GM12878 (cell line): Measurements from ENCODE around the gene NUDT22. TPM values are rescaled to one million over a fixed set of nuclear protein-coding genes. Genes with fewer than 3 reads are reported as not detected.

Experiments
- CEBPB ChIP-seq, 2 experiments: fragments of 150-350 bp in 1 of 2; IDR thresholded peaks; 2 replicates each; pipeline ENCODE4 v1.6.1; 2012 to 2014; ENCODE audit warnings: low read depth in 2 of 2, low read length in 2 of 2, borderline replicate concordance in 1 of 2, inconsistent platforms in 1 of 2
- FOXK2 ChIP-seq: fragments of 450-650 bp; IDR thresholded peaks from 2 replicates; pipeline ENCODE4 v1.6.1; 2017; ENCODE audit warnings: mild to moderate bottlenecking, moderate library complexity
- HCFC1 ChIP-seq: fragments of 150-350 bp; IDR thresholded peaks from 2 replicates; pipeline ENCODE4 v1.6.1; 2014; ENCODE audit warnings: low read length
- KLF5 ChIP-seq: fragments of 450-650 bp; IDR thresholded peaks from 2 replicates; pipeline ENCODE4 v1.6.1; 2014; ENCODE audit warnings: mild to moderate bottlenecking; ENCODE audit not compliant: partially characterized antibody
- RAD51 ChIP-seq: fragments of 450-650 bp; IDR thresholded peaks from 2 replicates; pipeline ENCODE4 v1.6.1; 2016; ENCODE audit warnings: moderate library complexity, mild to moderate bottlenecking, inconsistent platforms
- RELA ChIP-seq: fragments of 450-650 bp; IDR thresholded peaks from 2 replicates; pipeline ENCODE4 v1.8.0; 2014; ENCODE audit warnings: borderline replicate concordance; ENCODE audit not compliant: partially characterized antibody
- SREBF2 ChIP-seq: IDR thresholded peaks from 2 replicates; pipeline ENCODE4 v1.6.1; 2012; ENCODE audit warnings: mild to moderate bottlenecking, low read length
- SRF ChIP-seq, 2 experiments: IDR thresholded peaks; 2 replicates each; pipeline ENCODE4 v1.6.1; 2011; ENCODE audit warnings: low read depth in 2 of 2, low read length in 2 of 2, mild to moderate bottlenecking in 1 of 2, moderate library complexity in 1 of 2
- polyA plus RNA-seq, 11 experiments: library from polyadenylated mRNA; depleted of rRNA in 4 of 11; unstranded in 6 of 11; stranded (reverse) in 5 of 11; fragments of >200 nt; fragmentation: Nextera tagmentation in 4 of 11; fragmentation: Illumina TruSeq in 1 of 11; extraction: Ambion mirVana in 4 of 11; extraction: Trizol in 1 of 11; gene quantifications; 1 replicate in 1 of 11; 2 replicates in 10 of 11; pipeline versions ENCODE4 v1.2.1 to v1.2.3, GENCODE V29; 2011 to 2016; ENCODE audit warnings: inconsistent platforms in 2 of 11, missing spikeins in 2 of 11, low read depth in 1 of 11
- total RNA-seq, 4 experiments: library from RNA; depleted of rRNA in 3 of 4; stranded (reverse); fragments of >200 nt in 3 of 4; fragmentation: Illumina TruSeq in 1 of 4; extraction: Trizol in 1 of 4; gene quantifications; 2 replicates each; pipeline versions ENCODE4 v1.2.1 to v1.2.3, GENCODE V29; 2013 to 2021
- TF ChIP-seq, protein P1 (sequence below): fragments of 450-650 bp; formaldehyde crosslinking; IDR thresholded peaks from 2 replicates; pipeline ENCODE4 v1.5.0; 2022; ENCODE audit warnings: mild to moderate bottlenecking, missing genetic modification characterization
- TF ChIP-seq, protein P2 (sequence below): IDR thresholded peaks from 2 replicates; pipeline ENCODE4 v1.6.1; 2011; ENCODE audit warnings: borderline replicate concordance, low read depth, mild to moderate bottlenecking, moderate library complexity, mixed read lengths, low read length; ENCODE audit not compliant: insufficient read depth; ENCODE audit errors: extremely low read length
- TF ChIP-seq, protein P3 (sequence below): fragments of 450-650 bp; IDR thresholded peaks from 2 replicates; pipeline ENCODE4 v1.6.1; 2017; ENCODE audit warnings: mild to moderate bottlenecking, moderate library complexity
- TF ChIP-seq, protein P4 (sequence below): IDR thresholded peaks from 2 replicates; pipeline ENCODE4 v1.6.1; 2011; ENCODE audit warnings: low read depth, low read length, improper control_type of control experiment, borderline replicate concordance
- TF ChIP-seq, protein P5 (sequence below): IDR thresholded peaks from 2 replicates; pipeline ENCODE4 v1.6.1; 2012; ENCODE audit warnings: mild to moderate bottlenecking, low read depth, low read length

Gene NUDT22
- total and polyA plus RNA-seq, 10 of the 15 experiments (the other 5 are each of a cell fraction or from before 2014, with no cell fraction given) = 6.7 to 115 (median 64.7) TPM

DNA sequence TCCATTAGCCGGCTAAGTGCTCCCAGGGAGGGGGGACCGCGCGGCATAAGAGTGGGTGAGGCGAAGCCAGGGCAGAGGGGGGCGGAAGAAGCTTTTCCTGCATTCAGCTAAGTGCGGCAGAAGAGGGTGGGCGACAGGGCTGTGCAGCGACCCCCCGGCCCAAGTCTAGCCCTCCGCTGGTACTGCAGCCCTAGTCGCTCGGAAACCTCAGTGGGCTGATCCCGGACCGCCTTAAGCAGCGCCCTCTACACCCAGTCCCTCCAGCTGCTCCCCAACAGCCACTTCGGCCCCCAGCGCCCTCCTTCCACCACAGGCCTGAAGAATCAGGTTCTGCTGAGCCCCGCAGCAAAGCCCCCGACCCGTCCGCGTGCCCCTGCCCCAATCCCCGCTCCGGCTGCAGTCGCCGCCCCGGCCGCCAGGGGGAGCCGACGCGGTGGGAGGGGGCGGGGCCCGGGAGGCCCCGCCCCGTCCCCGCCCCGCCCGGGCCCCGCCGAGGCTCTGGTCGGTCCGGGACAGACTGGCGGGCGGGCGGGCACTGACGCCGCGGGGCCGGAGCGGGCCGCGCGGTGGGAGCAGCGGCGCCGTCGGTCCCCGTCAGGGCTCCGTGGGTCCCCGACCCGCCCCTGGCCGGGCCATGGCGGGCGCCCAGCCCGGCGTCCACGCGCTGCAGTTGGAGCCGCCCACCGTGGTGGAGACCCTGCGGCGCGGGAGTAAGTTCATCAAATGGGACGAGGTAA is 25.1 kb downstream of the NUDT22 start, which contains the start of gene PLCB3 (continued):
- TF ChIP-seq, protein P1, sequence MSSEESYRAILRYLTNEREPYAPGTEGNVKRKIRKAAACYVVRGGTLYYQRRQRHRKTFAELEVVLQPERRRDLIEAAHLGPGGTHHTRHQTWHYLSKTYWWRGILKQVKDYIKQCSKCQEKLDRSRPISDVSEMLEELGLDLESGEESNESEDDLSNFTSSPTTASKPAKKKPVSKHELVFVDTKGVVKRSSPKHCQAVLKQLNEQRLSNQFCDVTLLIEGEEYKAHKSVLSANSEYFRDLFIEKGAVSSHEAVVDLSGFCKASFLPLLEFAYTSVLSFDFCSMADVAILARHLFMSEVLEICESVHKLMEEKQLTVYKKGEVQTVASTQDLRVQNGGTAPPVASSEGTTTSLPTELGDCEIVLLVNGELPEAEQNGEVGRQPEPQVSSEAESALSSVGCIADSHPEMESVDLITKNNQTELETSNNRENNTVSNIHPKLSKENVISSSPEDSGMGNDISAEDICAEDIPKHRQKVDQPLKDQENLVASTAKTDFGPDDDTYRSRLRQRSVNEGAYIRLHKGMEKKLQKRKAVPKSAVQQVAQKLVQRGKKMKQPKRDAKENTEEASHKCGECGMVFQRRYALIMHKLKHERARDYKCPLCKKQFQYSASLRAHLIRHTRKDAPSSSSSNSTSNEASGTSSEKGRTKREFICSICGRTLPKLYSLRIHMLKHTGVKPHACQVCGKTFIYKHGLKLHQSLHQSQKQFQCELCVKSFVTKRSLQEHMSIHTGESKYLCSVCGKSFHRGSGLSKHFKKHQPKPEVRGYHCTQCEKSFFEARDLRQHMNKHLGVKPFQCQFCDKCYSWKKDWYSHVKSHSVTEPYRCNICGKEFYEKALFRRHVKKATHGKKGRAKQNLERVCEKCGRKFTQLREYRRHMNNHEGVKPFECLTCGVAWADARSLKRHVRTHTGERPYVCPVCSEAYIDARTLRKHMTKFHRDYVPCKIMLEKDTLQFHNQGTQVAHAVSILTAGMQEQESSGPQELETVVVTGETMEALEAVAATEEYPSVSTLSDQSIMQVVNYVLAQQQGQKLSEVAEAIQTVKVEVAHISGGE (CRISPR knock-in tag) = no peak
- TF ChIP-seq, protein P2, sequence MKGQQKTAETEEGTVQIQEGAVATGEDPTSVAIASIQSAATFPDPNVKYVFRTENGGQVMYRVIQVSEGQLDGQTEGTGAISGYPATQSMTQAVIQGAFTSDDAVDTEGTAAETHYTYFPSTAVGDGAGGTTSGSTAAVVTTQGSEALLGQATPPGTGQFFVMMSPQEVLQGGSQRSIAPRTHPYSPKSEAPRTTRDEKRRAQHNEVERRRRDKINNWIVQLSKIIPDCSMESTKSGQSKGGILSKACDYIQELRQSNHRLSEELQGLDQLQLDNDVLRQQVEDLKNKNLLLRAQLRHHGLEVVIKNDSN = no peak
- TF ChIP-seq SREBF2 (no peak), RELA (no peak), RAD51 (no peak), HCFC1 (no peak), SRF (IDR thresholded peaks at IDR 0.05; ENCODE audit: low read depth in 2 of 2, low read length in 2 of 2) (no peak), FOXK2 (no peak), CEBPB (IDR thresholded peaks at IDR 0.05; ENCODE audit: borderline replicate concordance in 1 of 2, low read depth in 2 of 2, low read length in 2 of 2) (no peak), KLF5 (no peak)
- TF ChIP-seq, protein P3, sequence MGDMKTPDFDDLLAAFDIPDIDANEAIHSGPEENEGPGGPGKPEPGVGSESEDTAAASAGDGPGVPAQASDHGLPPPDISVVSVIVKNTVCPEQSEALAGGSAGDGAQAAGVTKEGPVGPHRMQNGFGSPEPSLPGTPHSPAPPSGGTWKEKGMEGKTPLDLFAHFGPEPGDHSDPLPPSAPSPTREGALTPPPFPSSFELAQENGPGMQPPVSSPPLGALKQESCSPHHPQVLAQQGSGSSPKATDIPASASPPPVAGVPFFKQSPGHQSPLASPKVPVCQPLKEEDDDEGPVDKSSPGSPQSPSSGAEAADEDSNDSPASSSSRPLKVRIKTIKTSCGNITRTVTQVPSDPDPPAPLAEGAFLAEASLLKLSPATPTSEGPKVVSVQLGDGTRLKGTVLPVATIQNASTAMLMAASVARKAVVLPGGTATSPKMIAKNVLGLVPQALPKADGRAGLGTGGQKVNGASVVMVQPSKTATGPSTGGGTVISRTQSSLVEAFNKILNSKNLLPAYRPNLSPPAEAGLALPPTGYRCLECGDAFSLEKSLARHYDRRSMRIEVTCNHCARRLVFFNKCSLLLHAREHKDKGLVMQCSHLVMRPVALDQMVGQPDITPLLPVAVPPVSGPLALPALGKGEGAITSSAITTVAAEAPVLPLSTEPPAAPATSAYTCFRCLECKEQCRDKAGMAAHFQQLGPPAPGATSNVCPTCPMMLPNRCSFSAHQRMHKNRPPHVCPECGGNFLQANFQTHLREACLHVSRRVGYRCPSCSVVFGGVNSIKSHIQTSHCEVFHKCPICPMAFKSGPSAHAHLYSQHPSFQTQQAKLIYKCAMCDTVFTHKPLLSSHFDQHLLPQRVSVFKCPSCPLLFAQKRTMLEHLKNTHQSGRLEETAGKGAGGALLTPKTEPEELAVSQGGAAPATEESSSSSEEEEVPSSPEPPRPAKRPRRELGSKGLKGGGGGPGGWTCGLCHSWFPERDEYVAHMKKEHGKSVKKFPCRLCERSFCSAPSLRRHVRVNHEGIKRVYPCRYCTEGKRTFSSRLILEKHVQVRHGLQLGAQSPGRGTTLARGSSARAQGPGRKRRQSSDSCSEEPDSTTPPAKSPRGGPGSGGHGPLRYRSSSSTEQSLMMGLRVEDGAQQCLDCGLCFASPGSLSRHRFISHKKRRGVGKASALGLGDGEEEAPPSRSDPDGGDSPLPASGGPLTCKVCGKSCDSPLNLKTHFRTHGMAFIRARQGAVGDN = no peak
- TF ChIP-seq, protein P4, sequence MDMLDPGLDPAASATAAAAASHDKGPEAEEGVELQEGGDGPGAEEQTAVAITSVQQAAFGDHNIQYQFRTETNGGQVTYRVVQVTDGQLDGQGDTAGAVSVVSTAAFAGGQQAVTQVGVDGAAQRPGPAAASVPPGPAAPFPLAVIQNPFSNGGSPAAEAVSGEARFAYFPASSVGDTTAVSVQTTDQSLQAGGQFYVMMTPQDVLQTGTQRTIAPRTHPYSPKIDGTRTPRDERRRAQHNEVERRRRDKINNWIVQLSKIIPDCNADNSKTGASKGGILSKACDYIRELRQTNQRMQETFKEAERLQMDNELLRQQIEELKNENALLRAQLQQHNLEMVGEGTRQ = no peak
- TF ChIP-seq, protein P5, sequence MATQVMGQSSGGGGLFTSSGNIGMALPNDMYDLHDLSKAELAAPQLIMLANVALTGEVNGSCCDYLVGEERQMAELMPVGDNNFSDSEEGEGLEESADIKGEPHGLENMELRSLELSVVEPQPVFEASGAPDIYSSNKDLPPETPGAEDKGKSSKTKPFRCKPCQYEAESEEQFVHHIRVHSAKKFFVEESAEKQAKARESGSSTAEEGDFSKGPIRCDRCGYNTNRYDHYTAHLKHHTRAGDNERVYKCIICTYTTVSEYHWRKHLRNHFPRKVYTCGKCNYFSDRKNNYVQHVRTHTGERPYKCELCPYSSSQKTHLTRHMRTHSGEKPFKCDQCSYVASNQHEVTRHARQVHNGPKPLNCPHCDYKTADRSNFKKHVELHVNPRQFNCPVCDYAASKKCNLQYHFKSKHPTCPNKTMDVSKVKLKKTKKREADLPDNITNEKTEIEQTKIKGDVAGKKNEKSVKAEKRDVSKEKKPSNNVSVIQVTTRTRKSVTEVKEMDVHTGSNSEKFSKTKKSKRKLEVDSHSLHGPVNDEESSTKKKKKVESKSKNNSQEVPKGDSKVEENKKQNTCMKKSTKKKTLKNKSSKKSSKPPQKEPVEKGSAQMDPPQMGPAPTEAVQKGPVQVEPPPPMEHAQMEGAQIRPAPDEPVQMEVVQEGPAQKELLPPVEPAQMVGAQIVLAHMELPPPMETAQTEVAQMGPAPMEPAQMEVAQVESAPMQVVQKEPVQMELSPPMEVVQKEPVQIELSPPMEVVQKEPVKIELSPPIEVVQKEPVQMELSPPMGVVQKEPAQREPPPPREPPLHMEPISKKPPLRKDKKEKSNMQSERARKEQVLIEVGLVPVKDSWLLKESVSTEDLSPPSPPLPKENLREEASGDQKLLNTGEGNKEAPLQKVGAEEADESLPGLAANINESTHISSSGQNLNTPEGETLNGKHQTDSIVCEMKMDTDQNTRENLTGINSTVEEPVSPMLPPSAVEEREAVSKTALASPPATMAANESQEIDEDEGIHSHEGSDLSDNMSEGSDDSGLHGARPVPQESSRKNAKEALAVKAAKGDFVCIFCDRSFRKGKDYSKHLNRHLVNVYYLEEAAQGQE = no peak
